Tibial artery (tissue), 4 donors: ENCODE data around the gene RECQL5.

Experiments used
- DNase-seq, 2 donors: peaks; one replicate each; pipeline ENCODE4 v3.0.0-alpha.2; 2019
- H3K27ac ChIP-seq, 2 donors: fragments of 200-600 bp; sonication (generic) in 1 of 2; 1 replicate in 1 of 2; 2 replicates in 1 of 2; pipeline ENCODE4 v1.5.1; 2018 to 2019; ENCODE audit warnings: mild to moderate bottlenecking in 1 of 2
- H3K27me3 ChIP-seq, 2 donors: fragments of 200-600 bp; sonication (generic) in 1 of 2; one replicate each; pipeline versions ENCODE4 v1.5.1 to v1.6.0; 2016 to 2019
- H3K36me3 ChIP-seq, 3 donors: fragments of 200-600 bp; sonication (generic) in 2 of 3; one replicate each; pipeline ENCODE4 v1.5.1; 2016 to 2019; ENCODE audit warnings: mild to moderate bottlenecking in 2 of 3
- H3K4me1 ChIP-seq, 4 donors: fragments of 200-600 bp; sonication (generic) in 2 of 4; 1 replicate in 3 of 4; 2 replicates in 1 of 4; pipeline ENCODE4 v1.5.1; 2016 to 2019
- H3K4me3 ChIP-seq, 2 donors: fragments of 200-600 bp; sonication (generic) in 1 of 2; 1 replicate in 1 of 2; 2 replicates in 1 of 2; pipeline ENCODE4 v1.5.1; 2018 to 2019; ENCODE audit warnings: mild to moderate bottlenecking in 2 of 2
- H3K9me3 ChIP-seq, 3 donors: fragments of 200-600 bp; sonication (generic) in 1 of 3; one replicate each; pipeline ENCODE4 v1.5.1; 2016 to 2019
- intact Hi-C: fragments of 100-400 bp; cut with DNase I; formaldehyde crosslinking; loops from one replicate; pipeline ENCODE4 v1.15.0; 2023; ENCODE audit warnings: low total_unique reads
- TF ChIP-seq, protein P1 (sequence below), 2 experiments: fragments of 200-600 bp in 1 of 2; fragments of 450-650 bp in 1 of 2; IDR thresholded peaks; one replicate each; pipeline ENCODE4 v1.5.1; 2017 to 2019; ENCODE audit warnings: antibody characterized with exemption in 2 of 2, mild to moderate bottlenecking in 1 of 2, moderate library complexity in 1 of 2

RECQL5 gene

DNA sequence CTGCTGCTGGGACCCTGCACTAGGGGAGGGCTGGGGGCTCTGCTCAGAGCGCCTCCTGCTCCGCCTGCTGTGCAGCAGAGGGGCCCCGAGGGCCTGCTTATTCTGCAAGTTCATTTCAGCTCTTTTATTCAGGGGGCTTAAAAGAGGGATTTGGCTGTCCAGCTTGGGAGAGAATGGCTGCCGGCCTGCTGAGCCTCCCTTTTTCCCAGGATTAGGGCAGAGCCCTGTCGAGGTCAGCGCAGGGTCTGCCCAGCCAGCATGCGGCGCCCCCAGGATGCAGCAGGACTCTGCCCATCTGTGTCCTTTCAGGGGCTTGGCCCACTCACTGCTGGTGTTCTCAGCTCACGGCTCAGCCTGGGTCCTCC is 32.6 kb downstream of the RECQL5 start:
- H3K36me3 ChIP-seq: peaks cover 0 to 50% (median 0%) of the 10 kb centered on the region in 3 donors
- peak overlapping the region; percentile 72 to 76 for H3K27ac ChIP-seq
- no peaks in the 10 kb centered on the region for H3K27me3 ChIP-seq
- H3K4me1 ChIP-seq: peaks cover 10 to 27% (median 20%) of the 10 kb centered on the region in 4 donors
- TF ChIP-seq, protein P1, sequence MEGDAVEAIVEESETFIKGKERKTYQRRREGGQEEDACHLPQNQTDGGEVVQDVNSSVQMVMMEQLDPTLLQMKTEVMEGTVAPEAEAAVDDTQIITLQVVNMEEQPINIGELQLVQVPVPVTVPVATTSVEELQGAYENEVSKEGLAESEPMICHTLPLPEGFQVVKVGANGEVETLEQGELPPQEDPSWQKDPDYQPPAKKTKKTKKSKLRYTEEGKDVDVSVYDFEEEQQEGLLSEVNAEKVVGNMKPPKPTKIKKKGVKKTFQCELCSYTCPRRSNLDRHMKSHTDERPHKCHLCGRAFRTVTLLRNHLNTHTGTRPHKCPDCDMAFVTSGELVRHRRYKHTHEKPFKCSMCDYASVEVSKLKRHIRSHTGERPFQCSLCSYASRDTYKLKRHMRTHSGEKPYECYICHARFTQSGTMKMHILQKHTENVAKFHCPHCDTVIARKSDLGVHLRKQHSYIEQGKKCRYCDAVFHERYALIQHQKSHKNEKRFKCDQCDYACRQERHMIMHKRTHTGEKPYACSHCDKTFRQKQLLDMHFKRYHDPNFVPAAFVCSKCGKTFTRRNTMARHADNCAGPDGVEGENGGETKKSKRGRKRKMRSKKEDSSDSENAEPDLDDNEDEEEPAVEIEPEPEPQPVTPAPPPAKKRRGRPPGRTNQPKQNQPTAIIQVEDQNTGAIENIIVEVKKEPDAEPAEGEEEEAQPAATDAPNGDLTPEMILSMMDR (IDR thresholded peaks at IDR 0.05): no peak
- H3K9me3 ChIP-seq: no peaks in the 10 kb centered on the region
- H3K4me3 ChIP-seq: no peak overlapping the region
- DNase-seq: no peak
- intact Hi-C loops: loop anchor here (5.0 kb wide), 1 partner anchor 33 kb away; the partner anchor contains the start of genes RECQL5 and SAP30BP

DNA sequence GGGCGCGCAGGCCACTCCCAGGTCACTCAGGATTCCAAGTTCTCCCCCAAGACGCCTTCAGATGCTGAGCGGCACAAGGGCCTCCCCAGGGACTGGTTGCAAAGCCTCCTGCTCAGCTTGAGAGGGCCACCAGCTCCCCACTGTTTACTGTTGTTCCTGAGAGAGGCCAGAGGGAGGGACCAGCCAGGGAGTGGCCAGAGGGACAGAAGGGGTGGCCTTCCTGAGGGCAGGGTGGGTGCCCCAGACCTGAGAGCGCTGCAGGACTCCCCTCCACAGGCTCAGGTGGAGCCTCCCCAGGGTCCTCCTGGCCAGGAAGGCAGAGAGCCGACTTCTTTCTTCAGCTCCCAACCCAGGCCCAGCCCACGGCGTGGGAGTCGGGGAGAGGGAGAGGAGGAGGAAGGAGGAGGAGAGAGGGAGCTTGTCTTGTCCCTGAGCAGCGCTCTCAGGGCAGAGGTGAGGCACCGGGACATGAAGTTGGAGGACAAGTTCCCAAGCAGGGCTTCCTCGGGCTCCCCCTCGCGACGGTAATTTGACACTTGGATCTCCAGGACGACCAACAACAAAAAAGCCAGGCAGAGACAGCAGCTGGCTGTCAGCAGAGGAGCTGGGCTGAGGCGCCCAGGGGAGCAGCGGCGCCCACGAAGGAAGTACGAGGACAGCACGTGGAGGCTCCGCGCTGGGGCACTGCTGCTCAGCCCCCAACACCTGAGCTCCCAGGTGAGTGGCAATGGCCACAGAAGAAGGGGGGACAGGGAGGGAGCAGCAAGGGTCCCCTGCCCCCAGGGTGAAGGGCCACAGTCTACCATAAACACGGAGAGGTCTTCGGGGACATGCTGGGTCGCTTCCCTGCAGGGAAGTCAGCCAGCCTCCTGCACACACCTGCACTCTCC is 33.2 kb downstream of the RECQL5 start:
- TF ChIP-seq, protein P1 (IDR thresholded peaks at IDR 0.05): peak; percentile 43 to 58
- Histone ChIP-seq H3K4me3 (peak overlapping the region in 1 of 2 donors; percentile 17), H3K27ac (peak overlapping the region; percentile 72 to 76), H3K4me1 (peaks cover 10 to 27% (median 20%) of the 10 kb centered on the region in 4 donors), H3K27me3 (no peaks in the 10 kb centered on the region), H3K9me3 (no peaks in the 10 kb centered on the region), H3K36me3 (peaks cover 0 to 48% (median 0%) of the 10 kb centered on the region in 3 donors)
- intact Hi-C loops: loop anchor here (2.0 to 5.0 kb wide), 2 partner anchors 34 to 115 kb away; partner anchors contain the start of genes RECQL5 and SAP30BP
- DNase-seq: peak; percentile 87 to 94

DNA sequence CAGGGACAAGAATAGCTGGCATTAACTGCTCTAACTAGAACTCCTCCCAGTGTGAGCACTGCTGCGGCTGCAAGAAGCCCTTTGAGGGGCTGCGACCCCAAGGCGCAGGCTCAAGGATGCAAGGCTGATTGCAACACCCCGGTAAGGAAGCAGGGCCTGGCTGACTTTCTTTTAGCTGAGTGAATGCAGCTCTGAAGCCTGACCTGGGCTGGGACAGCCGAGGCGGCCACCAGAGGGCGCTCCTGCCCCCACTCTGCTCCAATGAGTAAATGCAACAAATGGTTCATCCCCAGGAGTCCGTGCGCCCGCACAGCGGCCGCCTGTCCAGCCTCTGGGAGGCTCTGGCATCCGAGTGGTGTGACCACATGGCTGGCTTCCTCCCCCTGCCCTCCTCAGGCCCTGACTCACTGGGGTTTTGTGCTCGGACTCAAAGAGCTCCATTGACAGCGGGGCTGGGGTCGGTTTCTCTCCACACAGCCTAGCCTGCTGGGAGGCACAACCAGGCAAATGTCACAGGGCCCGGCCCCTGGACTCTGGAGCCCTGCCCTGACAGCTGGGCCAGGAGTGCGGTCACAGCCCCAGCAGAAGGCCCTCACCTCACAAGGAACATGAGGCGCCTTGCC is 34.0 kb downstream of the RECQL5 start, which contains the start of gene SMIM5:
SMIM5 (plus strand) TSS at position 572 of the 623 bp plus-strand sequence. CDS start 6,768 bp downstream, outside the sequence.
- DNase-seq: peak; percentile 93 to 94
- TF ChIP-seq, protein P1 (IDR thresholded peaks at IDR 0.05): peak; percentile 93 to 97
- peaks cover 10 to 27% (median 20%) of the 10 kb centered on the region in 4 donors for H3K4me1 ChIP-seq
- intact Hi-C loops: loop anchor here (2.0 to 5.0 kb wide), 2 partner anchors 34 to 116 kb away; partner anchors contain the start of genes RECQL5 and SAP30BP
- H3K27ac ChIP-seq: peak within 1 kb of the TSS; percentile 72 to 76
- no peaks in the 10 kb centered on the region for H3K9me3 ChIP-seq
- peaks cover 0 to 46% (median 0%) of the 10 kb centered on the region in 3 donors for H3K36me3 ChIP-seq
- H3K27me3 ChIP-seq: no peaks in the 10 kb centered on the region
- H3K4me3 ChIP-seq: peak within 1 kb of the TSS in 1 of 2 donors; percentile 17

DNA sequence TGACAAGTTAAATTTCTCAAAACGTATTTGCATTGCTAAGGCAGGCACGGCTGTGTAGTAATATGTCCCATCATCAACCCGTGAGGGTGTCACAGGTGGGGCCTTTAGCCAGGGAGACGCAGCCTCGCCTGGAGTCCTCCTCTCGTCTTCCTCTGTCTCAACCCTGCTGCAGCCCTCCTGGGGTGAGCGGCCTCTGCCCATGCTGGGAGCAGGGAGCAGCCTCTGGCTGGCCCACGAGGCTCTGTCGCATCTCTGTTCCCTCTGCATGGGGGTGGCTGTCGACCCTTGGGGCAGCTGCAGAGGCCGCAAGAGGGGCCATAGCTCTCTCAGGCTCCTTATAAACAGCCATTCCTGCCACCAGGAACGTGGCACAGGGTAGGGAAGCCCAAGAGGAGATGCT is 34.5 kb downstream of the RECQL5 start:
- intact Hi-C loops: loop anchor here (2.0 to 5.0 kb wide), 2 partner anchors 35 to 116 kb away; partner anchors contain the start of genes RECQL5 and SAP30BP
- Histone ChIP-seq H3K27me3 (no peaks in the 10 kb centered on the region), H3K36me3 (peaks cover 0 to 44% (median 0%) of the 10 kb centered on the region in 3 donors), H3K9me3 (no peaks in the 10 kb centered on the region), H3K4me3 (no peak overlapping the region), H3K27ac (peak overlapping the region in 1 of 2 donors; percentile 76), H3K4me1 (peaks cover 10 to 27% (median 20%) of the 10 kb centered on the region in 4 donors)
- TF ChIP-seq, protein P1 (IDR thresholded peaks at IDR 0.05): no peak
- DNase-seq: no peak

DNA sequence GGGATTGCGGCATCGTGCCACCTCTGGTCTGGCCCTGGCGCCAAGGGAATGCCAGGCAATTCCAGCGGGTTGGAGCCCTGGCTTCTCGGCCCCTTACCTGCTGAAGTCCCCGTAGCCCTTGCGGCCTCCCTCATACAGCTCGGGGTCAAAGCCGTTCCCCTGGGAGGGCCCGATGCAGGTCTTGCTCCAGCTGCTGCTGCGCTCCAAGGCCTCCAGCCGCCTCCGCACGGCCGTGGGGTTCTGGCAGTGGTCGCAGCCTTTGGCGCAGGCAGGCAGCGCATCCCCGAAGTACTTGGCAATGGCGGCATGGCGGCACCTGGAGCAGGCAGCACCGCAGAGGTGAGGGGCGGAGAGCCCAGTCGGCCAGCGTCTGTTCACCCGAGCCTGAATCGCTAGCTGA is 35.6 kb downstream of the RECQL5 start:
- intact Hi-C loops: loop anchor here (5.0 kb wide), 1 partner anchor 36 kb away; the partner anchor contains the start of genes RECQL5 and SAP30BP
- DNase-seq: no peak
- Histone ChIP-seq H3K9me3 (no peaks in the 10 kb centered on the region), H3K27ac (no peak overlapping the region), H3K36me3 (peaks cover 0 to 47% (median 3%) of the 10 kb centered on the region in 3 donors), H3K27me3 (no peaks in the 10 kb centered on the region), H3K4me1 (peaks cover 10 to 27% (median 20%) of the 10 kb centered on the region in 4 donors), H3K4me3 (no peak overlapping the region)
- TF ChIP-seq, protein P1 (IDR thresholded peaks at IDR 0.05): no peak
